Measurements from ENCODE around the gene TBC1D32. TPM values are rescaled to one million over a fixed set of nuclear protein-coding genes. Genes with fewer than 3 reads are reported as not detected.

The TBC1D32 gene
- total RNA-seq, 1 experiment from 2014 or later: 4.2 TPM

Small RNA genes within 50 kb of the gene (small RNA-seq; reads per million reads assigned to genes)
- not detected for gene RF00019
- gene RNU6-1286P: not detected

Other genes starting within 250 kb of the TBC1D32 start
- 0.03 TPM in 1 of 2 replicates, not detected in the other for gene GJA1, start 101.2 kb upstream of the TBC1D32 start, total RNA-seq (2014; rRNA removed; shearing (Covaris generic))